ENCODE measurements around the gene STK11IP.

STK11IP gene

GRCh38 chr2:219618733-219619122 is 21.1 kb downstream of the STK11IP start:
- H3K4me3 ChIP-seq (ENCODE audit: insufficient read depth, low read length, poor library complexity, severe bottlenecking), result no peak overlapping the region

GRCh38 chr2:219619235-219619634 is 21.6 kb downstream of the STK11IP start:
- Histone ChIP-seq H3K9me3 (ENCODE audit: insufficient read depth, low read length) (no peaks in the 10 kb centered on the region), H3K79me2 (ENCODE audit: insufficient read depth, low read length) (no peaks in the 10 kb centered on the region), H3K4me3 (ENCODE audit: insufficient read depth, low read length, poor library complexity, severe bottlenecking) (no peak overlapping the region), H3K9ac (ENCODE audit: low read length) (no peak overlapping the region), H3F3A (ENCODE audit: insufficient read depth) (no peaks in the 10 kb centered on the region), H4K20me1 (ENCODE audit: low read depth, low read length) (no peaks in the 10 kb centered on the region), H3K36me3 (ENCODE audit: low read length) (no peaks in the 10 kb centered on the region), H3K9me2 (replicated peaks; ENCODE audit: insufficient read depth, low read length) (no peaks in the 10 kb centered on the region), H3K27me3 (ENCODE audit: low read length) (no peaks in the 10 kb centered on the region), H3K27ac (ENCODE audit: low read depth, low read length) (no peak overlapping the region), H2AFZ (ENCODE audit: low read depth, low read length, severe bottlenecking) (no peak overlapping the region), H3K4me2 (ENCODE audit: low read depth, low read length, poor library complexity, severe bottlenecking) (no peak overlapping the region)
- TF ChIP-seq CTCF (IDR thresholded peaks at IDR 0.05; ENCODE audit: insufficient read depth, low read length, poor library complexity, severe bottlenecking) (no peak), EZH2phosphoT487 (conservative IDR thresholded peaks at IDR 0.05; ENCODE audit: low read length) (no peak)

More at GRCh38 chr2:219618733-219619122, 21.1 kb downstream of the STK11IP start:
- H3F3A ChIP-seq (ENCODE audit: insufficient read depth), result no peaks in the 10 kb centered on the region
- no peaks in the 10 kb centered on the region for H4K20me1 ChIP-seq (ENCODE audit: low read depth, low read length)
- H3K9ac ChIP-seq (ENCODE audit: low read length), result no peak overlapping the region
- no peaks in the 10 kb centered on the region for H3K9me3 ChIP-seq (ENCODE audit: insufficient read depth, low read length)
- no peak overlapping the region for H2AFZ ChIP-seq (ENCODE audit: low read depth, low read length, severe bottlenecking)
- no peaks in the 10 kb centered on the region for H3K27me3 ChIP-seq (ENCODE audit: low read length)
- no peak overlapping the region for H3K27ac ChIP-seq (ENCODE audit: low read depth, low read length)
- no peaks in the 10 kb centered on the region for H3K79me2 ChIP-seq (ENCODE audit: insufficient read depth, low read length)
- no peaks in the 10 kb centered on the region for H3K36me3 ChIP-seq (ENCODE audit: low read length)
- TF ChIP-seq EZH2phosphoT487 (conservative IDR thresholded peaks at IDR 0.05; ENCODE audit: low read length), result no peak
- no peak for TF ChIP-seq CTCF (IDR thresholded peaks at IDR 0.05; ENCODE audit: insufficient read depth, low read length, poor library complexity, severe bottlenecking)
- H3K4me2 ChIP-seq (ENCODE audit: low read depth, low read length, poor library complexity, severe bottlenecking), result no peak overlapping the region
- H3K9me2 ChIP-seq (replicated peaks; ENCODE audit: insufficient read depth, low read length), result no peaks in the 10 kb centered on the region

GRCh38 chr2:219620546-219620945 is 22.9 kb downstream of the STK11IP start:
- H3K9me2 ChIP-seq (replicated peaks; ENCODE audit: insufficient read depth, low read length), result no peaks in the 10 kb centered on the region
- H3K27me3 ChIP-seq (ENCODE audit: low read length), result no peaks in the 10 kb centered on the region
- H3K4me2 ChIP-seq (ENCODE audit: low read depth, low read length, poor library complexity, severe bottlenecking), result no peak overlapping the region
- H2AFZ ChIP-seq (ENCODE audit: low read depth, low read length, severe bottlenecking), result no peak overlapping the region
- no peaks in the 10 kb centered on the region for H3K79me2 ChIP-seq (ENCODE audit: insufficient read depth, low read length)
- H3F3A ChIP-seq (ENCODE audit: insufficient read depth), result no peaks in the 10 kb centered on the region
- TF ChIP-seq CTCF (IDR thresholded peaks at IDR 0.05; ENCODE audit: insufficient read depth, low read length, poor library complexity, severe bottlenecking) (no peak), EZH2phosphoT487 (conservative IDR thresholded peaks at IDR 0.05; ENCODE audit: low read length) (no peak)
- H3K4me3 ChIP-seq (ENCODE audit: insufficient read depth, low read length, poor library complexity, severe bottlenecking), result no peak overlapping the region
- no peaks in the 10 kb centered on the region for H3K36me3 ChIP-seq (ENCODE audit: low read length)
- no peaks in the 10 kb centered on the region for H3K9me3 ChIP-seq (ENCODE audit: insufficient read depth, low read length)
- no peak overlapping the region for H3K27ac ChIP-seq (ENCODE audit: low read depth, low read length)
- H3K9ac ChIP-seq (ENCODE audit: low read length), result no peak overlapping the region
- H4K20me1 ChIP-seq (ENCODE audit: low read depth, low read length), result no peaks in the 10 kb centered on the region
